ENCODE measurements around the gene C12orf76. TPM values are rescaled to one million over a fixed set of nuclear protein-coding genes. Genes with fewer than 3 reads are reported as not detected.

The C12orf76 gene
- total and polyA plus RNA-seq, 2 of the 13 experiments (the other 11 are each of a cell fraction or from before 2014, with no cell fraction given): 15.8 to 38.4 TPM

GRCh38 chr12:109994401-109995175, 53.7 kb downstream of the C12orf76 start:
- Histone ChIP-seq H3K9ac (ENCODE audit: insufficient read depth, low read depth, low read length) (peak overlapping the region; percentile 90), H2AFZ (ENCODE audit: low read length) (no peak overlapping the region), H4K20me1 (ENCODE audit: insufficient read depth, low read length) (peaks cover 6% of the 10 kb centered on the region; the same call in 1 of the 2 replicates), H3K4me1 (ENCODE audit: insufficient read depth, low read length) (peaks cover 58% of the 10 kb centered on the region), H3K4me2 (ENCODE audit: low read depth, low read length) (peak overlapping the region; percentile 93), H3K27me3 (ENCODE audit: control insufficient read depth in 1 of 2, insufficient read depth in 2 of 2, low read length in 2 of 2) (no peaks in the 10 kb centered on the region; a peak in 1 of 5 replicates), H3K36me3 (replicated peaks in 1 of 2; ENCODE audit: control insufficient read depth in 1 of 2, insufficient read depth in 2 of 2, low read length in 2 of 2) (peaks cover 0 to 20% of the 10 kb centered on the region in 2 experiments; a peak in 4 of 5 replicates), H3K9me3 (ENCODE audit: low read length) (no peaks in the 10 kb centered on the region), H3K4me3 (replicated peaks in 1 of 3; ENCODE audit: insufficient read depth in 1 of 3, low read depth in 2 of 3, low read length in 3 of 3) (peak overlapping the region; percentile 93 to 97 (median 94); a peak in 5 of 6 replicates), H3K27ac (ENCODE audit: extremely low read length, insufficient read depth, low read length) (no peak overlapping the region), H3K79me2 (ENCODE audit: insufficient read depth, low read length) (peaks cover 37% of the 10 kb centered on the region)
- CTCF ChIA-PET (ENCODE audit: low intra/inter-chr PET ratio, low total read pairs): no interaction called here
- 59% methylated on average over 6 of the region's 6 CpGs for WGBS (ENCODE audit: low lambda C conversion rate)
- ATAC-seq (no peak), DNase-seq (ENCODE audit: low spot score) (no peak), FAIRE-seq (no peak)
- TF ChIP-seq ZNF607 (CRISPR knock-in tag; IDR thresholded peaks at IDR 0.05; ENCODE audit: borderline replicate concordance): no peak
- TF ChIP-seq ZNF24 (IDR thresholded peaks at IDR 0.05): no peak
- TF ChIP-seq ZBTB21 (CRISPR knock-in tag; IDR thresholded peaks at IDR 0.05): no peak
- TF ChIP-seq HNRNPL (IDR thresholded peaks at IDR 0.05; ENCODE audit: low read depth, low read length): no peak
- no peak for TF ChIP-seq ZNF12 (CRISPR knock-in tag; IDR thresholded peaks at IDR 0.05)
- TF ChIP-seq CCAR2 (optimal IDR thresholded peaks at IDR 0.05; ENCODE audit: low read depth, low read length): no peak
- TF ChIP-seq YEATS2 (CRISPR knock-in tag; IDR thresholded peaks at IDR 0.05; ENCODE audit: borderline replicate concordance): no peak
- TF ChIP-seq, protein P1, sequence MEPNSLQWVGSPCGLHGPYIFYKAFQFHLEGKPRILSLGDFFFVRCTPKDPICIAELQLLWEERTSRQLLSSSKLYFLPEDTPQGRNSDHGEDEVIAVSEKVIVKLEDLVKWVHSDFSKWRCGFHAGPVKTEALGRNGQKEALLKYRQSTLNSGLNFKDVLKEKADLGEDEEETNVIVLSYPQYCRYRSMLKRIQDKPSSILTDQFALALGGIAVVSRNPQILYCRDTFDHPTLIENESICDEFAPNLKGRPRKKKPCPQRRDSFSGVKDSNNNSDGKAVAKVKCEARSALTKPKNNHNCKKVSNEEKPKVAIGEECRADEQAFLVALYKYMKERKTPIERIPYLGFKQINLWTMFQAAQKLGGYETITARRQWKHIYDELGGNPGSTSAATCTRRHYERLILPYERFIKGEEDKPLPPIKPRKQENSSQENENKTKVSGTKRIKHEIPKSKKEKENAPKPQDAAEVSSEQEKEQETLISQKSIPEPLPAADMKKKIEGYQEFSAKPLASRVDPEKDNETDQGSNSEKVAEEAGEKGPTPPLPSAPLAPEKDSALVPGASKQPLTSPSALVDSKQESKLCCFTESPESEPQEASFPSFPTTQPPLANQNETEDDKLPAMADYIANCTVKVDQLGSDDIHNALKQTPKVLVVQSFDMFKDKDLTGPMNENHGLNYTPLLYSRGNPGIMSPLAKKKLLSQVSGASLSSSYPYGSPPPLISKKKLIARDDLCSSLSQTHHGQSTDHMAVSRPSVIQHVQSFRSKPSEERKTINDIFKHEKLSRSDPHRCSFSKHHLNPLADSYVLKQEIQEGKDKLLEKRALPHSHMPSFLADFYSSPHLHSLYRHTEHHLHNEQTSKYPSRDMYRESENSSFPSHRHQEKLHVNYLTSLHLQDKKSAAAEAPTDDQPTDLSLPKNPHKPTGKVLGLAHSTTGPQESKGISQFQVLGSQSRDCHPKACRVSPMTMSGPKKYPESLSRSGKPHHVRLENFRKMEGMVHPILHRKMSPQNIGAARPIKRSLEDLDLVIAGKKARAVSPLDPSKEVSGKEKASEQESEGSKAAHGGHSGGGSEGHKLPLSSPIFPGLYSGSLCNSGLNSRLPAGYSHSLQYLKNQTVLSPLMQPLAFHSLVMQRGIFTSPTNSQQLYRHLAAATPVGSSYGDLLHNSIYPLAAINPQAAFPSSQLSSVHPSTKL (CRISPR knock-in tag; IDR thresholded peaks at IDR 0.05): no peak
- TF ChIP-seq ZFP37 (CRISPR knock-in tag; IDR thresholded peaks at IDR 0.05; ENCODE audit: borderline replicate concordance): no peak
- no peak for TF ChIP-seq ZNF550 (CRISPR knock-in tag; IDR thresholded peaks at IDR 0.05; ENCODE audit: borderline replicate concordance)
- POLR2A ChIA-PET: no interaction called here
- in situ Hi-C loops (cut with HindIII; ENCODE audit: extremely low pct_ligation_motif_present, low pct_unique_long_range_greater_than_20kb) (no loop called here), intact Hi-C loops (cut with micrococcal nuclease; ENCODE audit: unreplicated experiment) (loop anchor here (5.0 kb wide), 1 partner anchor 47 kb away; no protein-coding TSS in a partner anchor)
- BruUV-seq (replicated peaks): TSS peak; percentile 48

Data from HepG2 (cell line).